ENCODE results near the gene REEP1. TPM values are rescaled to one million over a fixed set of nuclear protein-coding genes. Genes with fewer than 3 reads are reported as not detected.

Gene REEP1
- total RNA-seq, 1 donor from 2014 or later = 0.35 TPM

DNA sequence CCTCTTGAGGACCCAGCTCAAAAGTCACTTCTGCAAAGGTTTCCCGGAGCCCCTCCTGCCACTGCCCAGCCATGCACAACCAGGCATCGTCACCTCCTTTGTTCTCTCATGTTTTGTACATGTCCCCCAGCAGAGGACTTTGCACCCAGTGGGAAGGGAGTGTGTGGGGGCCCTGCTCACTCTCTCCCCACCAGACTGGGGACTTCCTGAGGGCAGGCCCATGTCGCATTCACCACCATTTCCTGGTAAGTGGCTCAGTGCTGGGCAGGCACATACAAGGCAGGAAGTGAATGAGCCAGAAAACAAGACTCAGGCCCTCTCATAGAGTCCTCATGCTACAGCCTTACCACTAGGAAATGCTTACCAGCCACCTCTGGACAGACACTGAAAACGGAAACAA lies 119.3 kb downstream of the REEP1 start:
- no peak for DNase-seq (ENCODE audit: low read depth)
- no peak overlapping the region for H3K4me3 ChIP-seq (ENCODE audit: low read depth, low read length)
- no peak for TF ChIP-seq CTCF (conservative IDR thresholded peaks at IDR 0.05; ENCODE audit: low read depth, low read length)

GRCh38 chr2:86216575-86217555 lies 120.6 kb downstream of the REEP1 start:
- no peak overlapping the region for H3K4me3 ChIP-seq (ENCODE audit: low read depth, low read length)
- no peak for DNase-seq (ENCODE audit: low read depth)
- TF ChIP-seq CTCF (conservative IDR thresholded peaks at IDR 0.05; ENCODE audit: low read depth, low read length) = no peak

DNA sequence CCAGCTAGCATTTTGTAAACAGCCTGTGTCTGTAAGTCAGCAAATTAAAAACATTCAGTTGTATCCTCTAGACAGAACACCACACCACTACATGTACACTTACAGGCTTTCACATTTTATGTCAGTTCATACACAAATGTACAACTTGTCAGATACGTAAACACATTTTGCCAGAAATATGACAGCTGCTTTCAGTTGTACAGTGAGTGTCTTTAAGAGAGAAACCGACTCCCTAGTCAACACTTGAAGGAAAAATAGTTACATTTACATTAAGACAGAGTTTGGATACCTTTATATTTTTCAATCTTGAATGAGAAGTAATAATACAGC lies 123.0 kb downstream of the REEP1 start:
- H3K4me3 ChIP-seq (ENCODE audit: low read depth, low read length) = no peak overlapping the region
- no peak for TF ChIP-seq CTCF (conservative IDR thresholded peaks at IDR 0.05; ENCODE audit: low read depth, low read length)
- no peak for DNase-seq (ENCODE audit: low read depth)

DNA sequence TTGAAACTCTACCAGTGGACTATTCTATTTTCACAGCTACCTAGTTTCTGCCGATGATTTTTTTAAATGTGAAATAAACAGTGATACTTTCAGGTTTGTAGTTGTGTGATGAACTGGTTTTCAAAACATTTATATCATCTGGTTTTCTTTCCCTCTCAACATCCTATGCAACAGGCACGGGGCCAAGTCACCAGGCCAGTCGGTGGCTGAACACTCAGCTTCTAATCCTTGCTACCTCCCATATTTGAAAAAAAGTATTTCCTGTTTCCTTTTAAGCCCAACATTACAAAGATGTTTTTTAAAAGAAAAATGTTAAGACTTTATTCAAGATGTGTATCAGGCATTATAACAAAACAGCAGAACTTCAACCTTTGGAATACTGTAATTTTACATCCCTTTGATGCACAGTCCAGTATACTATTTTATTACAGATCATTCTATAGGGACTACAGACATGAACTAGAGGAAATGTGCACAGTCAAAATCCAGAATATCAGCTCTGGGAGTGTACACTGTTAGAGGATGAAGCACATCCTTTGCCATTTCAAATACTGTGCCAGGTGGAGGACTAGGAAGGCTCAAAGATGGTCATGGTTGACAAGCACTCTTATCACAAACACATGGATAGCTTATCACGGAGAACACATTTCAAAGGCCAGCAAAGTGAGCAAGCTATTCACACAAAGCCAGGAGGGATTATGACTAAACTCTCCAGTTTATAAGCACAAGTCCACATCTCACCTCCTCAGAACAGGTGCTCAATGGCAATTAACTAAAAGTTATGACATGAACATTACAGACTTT lies 123.5 kb downstream of the REEP1 start:
- H3K4me3 ChIP-seq (ENCODE audit: low read depth, low read length) = no peak overlapping the region
- no peak for DNase-seq (ENCODE audit: low read depth)
- no peak for TF ChIP-seq CTCF (conservative IDR thresholded peaks at IDR 0.05; ENCODE audit: low read depth, low read length)

DNA sequence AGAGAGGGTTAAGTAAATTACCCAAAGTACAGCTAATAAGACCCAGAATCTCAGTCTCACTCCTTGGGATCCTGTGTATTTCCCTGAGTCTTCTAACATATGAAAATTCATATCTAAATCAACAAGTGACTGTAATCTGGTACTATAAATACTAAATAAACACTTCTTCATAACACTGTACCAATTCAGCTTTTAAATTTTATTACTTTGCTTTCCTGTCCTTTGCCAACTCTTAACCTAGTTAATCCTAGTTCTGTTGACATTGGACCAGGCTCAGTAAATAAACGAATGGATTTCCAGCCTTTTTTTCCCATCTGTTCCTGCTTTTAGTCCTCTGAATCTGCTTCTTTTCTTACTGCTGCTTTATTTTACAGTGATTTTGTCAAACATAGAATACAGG lies 124.4 kb downstream of the REEP1 start:
- TF ChIP-seq CTCF (conservative IDR thresholded peaks at IDR 0.05; ENCODE audit: low read depth, low read length) = no peak
- no peak for DNase-seq (ENCODE audit: low read depth)
- H3K4me3 ChIP-seq (ENCODE audit: low read depth, low read length) = no peak overlapping the region

DNA sequence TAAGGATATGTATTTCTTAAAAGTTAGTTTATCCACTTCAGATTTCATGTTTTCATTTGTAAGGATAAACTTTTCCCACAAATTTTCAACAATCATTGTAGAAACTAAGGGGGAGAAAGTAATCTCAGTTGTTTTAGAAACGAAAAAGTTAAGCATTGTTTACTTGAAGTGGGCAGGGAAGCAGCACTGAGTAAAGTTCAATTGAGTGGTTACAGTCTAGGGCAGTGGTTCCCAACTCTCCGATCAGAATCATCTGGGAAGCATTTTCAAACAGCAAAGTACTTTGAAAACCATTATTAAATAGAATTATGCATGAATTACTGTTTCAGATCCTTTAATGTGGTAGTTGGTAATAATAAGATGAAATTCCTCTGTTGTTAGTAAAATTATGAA lies 125.6 kb downstream of the REEP1 start:
- no peak overlapping the region for H3K4me3 ChIP-seq (ENCODE audit: low read depth, low read length)
- DNase-seq (ENCODE audit: low read depth) = no peak
- TF ChIP-seq CTCF (conservative IDR thresholded peaks at IDR 0.05; ENCODE audit: low read depth, low read length) = no peak
